Testis (tissue), 2 donors: ENCODE results near the gene VOPP1.

ENCODE experiments used
- POLR2A ChIP-seq: fragments of 450-650 bp; IDR thresholded peaks from one replicate; pipeline ENCODE4 v1.6.1; 2017; ENCODE audit warnings: antibody characterized with exemption, mild to moderate bottlenecking, moderate library complexity
- TF ChIP-seq, protein P1 (sequence below), 3 experiments: fragments of 450-650 bp in 2 of 3; fragments of 200-600 bp in 1 of 3; sonication (generic) in 1 of 3; IDR thresholded peaks; one replicate each; pipeline ENCODE4 v1.5.1; 2016 to 2019; ENCODE audit warnings: antibody characterized with exemption in 3 of 3, mild to moderate bottlenecking in 2 of 3, moderate library complexity in 1 of 3

DNA sequence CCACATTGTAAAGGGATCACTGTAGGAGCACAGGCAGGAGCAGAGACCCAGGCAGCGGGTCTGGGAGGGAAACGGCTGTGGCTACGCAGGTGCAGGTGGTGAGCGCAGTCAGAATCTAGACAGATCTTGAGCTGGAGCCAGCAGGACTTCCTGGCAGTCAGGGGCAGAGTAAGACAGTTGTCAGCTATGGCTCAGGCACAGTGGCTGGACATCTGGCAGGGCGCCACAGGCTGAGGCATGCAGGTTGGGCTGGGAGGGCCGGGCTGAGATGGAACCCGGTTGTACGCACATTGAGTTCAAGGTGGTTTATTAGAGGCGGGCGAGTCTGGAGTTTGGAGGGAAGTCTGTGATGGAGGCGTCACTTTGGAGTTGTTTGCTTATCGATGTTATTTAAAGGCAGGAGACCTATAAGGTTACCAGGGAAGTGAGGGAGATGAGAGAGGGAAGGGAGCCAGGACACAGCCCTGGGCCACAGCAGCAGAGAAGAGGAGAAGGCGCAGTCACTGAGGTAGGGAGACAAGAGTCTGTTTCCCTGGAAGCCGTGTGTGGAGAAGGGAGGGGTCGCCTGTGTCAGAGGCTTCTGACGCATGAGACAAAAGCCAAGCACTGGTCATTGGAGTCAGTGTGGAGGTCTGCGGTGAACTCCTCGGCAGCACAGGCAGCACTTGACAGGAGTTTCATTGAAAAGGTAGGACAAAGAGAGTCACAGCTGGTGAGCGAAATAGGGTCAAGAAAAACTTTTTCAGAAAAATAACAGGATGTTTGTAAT, 133.4 kb downstream of the VOPP1 start:
- TF ChIP-seq, protein P1, sequence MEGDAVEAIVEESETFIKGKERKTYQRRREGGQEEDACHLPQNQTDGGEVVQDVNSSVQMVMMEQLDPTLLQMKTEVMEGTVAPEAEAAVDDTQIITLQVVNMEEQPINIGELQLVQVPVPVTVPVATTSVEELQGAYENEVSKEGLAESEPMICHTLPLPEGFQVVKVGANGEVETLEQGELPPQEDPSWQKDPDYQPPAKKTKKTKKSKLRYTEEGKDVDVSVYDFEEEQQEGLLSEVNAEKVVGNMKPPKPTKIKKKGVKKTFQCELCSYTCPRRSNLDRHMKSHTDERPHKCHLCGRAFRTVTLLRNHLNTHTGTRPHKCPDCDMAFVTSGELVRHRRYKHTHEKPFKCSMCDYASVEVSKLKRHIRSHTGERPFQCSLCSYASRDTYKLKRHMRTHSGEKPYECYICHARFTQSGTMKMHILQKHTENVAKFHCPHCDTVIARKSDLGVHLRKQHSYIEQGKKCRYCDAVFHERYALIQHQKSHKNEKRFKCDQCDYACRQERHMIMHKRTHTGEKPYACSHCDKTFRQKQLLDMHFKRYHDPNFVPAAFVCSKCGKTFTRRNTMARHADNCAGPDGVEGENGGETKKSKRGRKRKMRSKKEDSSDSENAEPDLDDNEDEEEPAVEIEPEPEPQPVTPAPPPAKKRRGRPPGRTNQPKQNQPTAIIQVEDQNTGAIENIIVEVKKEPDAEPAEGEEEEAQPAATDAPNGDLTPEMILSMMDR (IDR thresholded peaks at IDR 0.05), result no peak
- TF ChIP-seq POLR2A, result no peak
